ENCODE data around the gene PRKAG2. TPM values are rescaled to one million over a fixed set of nuclear protein-coding genes. Genes with fewer than 3 reads are reported as not detected.

The PRKAG2 gene
- total and polyA plus RNA-seq, 2 of the 8 experiments (the other 6 are each of a cell fraction or from before 2014, with no cell fraction given), result 7.5 to 18.1 TPM

DNA sequence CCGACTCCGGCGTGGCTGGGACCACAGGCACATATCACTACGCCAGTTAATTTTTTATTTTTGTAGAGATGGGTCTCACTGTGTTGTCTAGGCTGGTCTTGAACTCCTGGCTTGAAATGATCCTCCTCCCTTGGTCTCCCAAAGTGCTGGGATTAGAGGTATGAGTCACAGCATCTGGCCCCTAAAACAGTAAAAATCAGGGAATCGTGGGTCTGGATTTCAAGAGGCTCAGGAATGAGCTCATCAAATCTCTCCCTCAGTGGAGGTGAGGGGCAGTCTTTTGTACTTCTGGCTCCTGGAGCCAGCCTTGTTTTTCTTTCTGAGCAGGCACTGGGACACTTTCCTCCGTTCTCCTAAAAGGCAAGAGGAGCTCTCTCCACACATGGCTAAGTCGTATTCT lies 325.1 kb downstream of the PRKAG2 start (continued):
- TF ChIP-seq CHD7 (IDR thresholded peaks at IDR 0.05; ENCODE audit: insufficient replicate concordance, low read length) (no peak), TBP (IDR thresholded peaks at IDR 0.05; ENCODE audit: low read depth, low read length) (no peak), CREB1 (IDR thresholded peaks at IDR 0.05) (no peak), SIX5 (IDR thresholded peaks at IDR 0.05; ENCODE audit: low read depth, low read length) (no peak), HDAC6 (IDR thresholded peaks at IDR 0.05; ENCODE audit: low read depth, low read length) (no peak), TAF7 (optimal IDR thresholded peaks at IDR 0.05; ENCODE audit: borderline replicate concordance, low read depth, low read length) (no peak), SUZ12 (IDR thresholded peaks at IDR 0.05; ENCODE audit: low read length) (no peak), KDM5A (IDR thresholded peaks at IDR 0.05; ENCODE audit: low read length) (no peak), CBX8 (IDR thresholded peaks at IDR 0.05; ENCODE audit: borderline replicate concordance, low read depth, low read length) (no peak), POU5F1 (IDR thresholded peaks at IDR 0.05; ENCODE audit: low read depth, low read length) (no peak), BRCA1 (IDR thresholded peaks at IDR 0.05; ENCODE audit: low read depth, low read length) (no peak)
- TF ChIP-seq, protein P1, sequence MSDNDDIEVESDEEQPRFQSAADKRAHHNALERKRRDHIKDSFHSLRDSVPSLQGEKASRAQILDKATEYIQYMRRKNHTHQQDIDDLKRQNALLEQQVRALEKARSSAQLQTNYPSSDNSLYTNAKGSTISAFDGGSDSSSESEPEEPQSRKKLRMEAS (IDR thresholded peaks at IDR 0.05), result no peak

Measured in H1 (cell line).